Measurements from ENCODE around the gene C17orf107.

Gene C17orf107

DNA sequence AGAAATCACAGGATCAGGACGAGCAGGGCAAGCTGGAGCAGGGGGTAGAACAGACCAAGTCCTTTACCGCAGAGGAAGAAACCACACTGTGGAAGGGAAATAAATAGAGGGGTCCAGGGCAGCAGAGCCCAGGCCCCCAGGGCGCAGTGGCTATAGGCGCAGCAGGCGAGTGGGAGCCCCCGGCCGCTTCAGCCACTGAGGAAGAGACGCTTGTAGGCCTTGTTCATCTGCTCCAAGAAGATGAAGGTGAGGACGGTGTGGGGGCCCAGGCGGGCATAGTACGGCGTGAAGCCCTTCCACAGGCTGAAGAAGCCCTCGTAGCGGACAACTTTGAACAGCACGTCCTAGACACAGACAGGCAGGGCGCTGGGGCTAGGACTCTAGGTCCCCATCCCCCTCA, 38.2 kb downstream of the C17orf107 start:
- DNase-seq = no peak

DNA sequence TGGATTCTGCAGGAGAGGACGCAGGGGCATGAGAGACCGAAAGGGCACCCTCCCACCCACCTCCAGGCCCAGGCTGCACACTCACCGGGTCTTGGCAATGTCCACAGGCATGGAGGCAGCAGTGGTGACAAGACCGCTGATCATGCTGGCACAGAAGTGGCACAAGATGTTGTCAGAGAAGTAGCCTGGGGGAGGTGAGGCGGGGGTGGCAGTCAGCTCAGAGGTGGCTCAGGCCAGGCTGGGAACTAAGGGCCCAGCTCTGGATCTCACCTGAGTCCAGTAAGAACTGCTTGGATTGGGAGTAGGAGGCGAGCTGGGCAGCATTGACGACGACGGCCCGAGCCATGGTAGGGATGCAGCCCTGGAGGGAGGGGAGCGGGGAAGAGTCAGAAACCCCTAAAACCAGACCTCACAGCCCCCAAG, 38.7 kb downstream of the C17orf107 start:
- DNase-seq = no peak

DNA sequence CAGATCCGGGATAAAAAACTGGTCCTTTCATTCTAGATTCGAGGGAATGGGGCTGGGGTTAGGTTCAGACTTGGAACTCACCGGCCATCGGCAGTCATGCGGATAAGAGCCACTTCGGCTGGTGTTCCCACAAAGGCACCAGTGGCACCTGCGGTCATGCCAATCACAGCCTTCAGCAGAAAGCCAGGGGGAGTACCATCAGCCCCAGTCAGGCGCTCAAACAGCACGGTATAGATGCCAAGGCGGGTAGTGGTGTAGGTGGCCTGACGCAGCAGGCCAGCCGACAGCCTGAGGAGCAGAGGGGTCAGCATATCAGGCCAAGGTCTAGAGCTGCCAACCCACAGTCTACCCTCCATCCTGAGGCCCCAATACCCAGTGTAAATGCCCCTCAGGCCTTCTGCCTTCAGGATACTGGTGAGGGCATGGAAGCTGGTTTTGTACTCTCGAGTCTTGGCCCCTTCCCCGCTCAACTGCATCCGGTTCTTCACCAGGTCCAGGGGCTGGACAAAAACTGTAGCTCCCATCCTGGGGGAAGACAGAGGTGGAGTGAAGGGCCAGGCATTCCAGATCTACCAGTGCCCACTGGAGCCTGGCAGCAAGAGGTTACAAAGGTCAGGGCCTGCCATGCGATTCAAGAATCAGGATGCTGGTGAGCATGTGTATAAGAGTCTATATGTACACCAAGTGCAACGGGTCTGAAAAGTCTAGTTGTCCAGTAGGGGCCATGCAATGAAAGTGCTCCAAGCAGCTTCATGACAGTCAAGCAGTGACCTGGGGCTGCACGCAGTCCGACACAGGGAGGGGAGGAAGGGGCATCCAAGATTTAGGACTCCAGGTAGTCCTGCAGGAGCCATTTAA, 39.6 kb downstream of the C17orf107 start:
- no peak for DNase-seq

DNA sequence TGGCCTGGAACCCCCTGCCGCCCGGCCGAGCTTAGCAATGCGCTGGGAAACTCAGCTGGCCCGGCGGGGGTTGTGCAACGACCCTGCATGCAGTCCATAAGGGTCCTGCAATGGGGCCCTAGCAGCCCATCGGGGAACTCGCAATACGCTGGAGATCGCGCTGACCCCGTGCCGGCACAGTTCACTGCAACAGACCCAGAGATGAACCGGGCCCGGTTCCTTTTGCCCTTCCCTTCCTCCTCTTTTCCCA, 40.1 kb downstream of the C17orf107 start:
- no peak for DNase-seq

DNA sequence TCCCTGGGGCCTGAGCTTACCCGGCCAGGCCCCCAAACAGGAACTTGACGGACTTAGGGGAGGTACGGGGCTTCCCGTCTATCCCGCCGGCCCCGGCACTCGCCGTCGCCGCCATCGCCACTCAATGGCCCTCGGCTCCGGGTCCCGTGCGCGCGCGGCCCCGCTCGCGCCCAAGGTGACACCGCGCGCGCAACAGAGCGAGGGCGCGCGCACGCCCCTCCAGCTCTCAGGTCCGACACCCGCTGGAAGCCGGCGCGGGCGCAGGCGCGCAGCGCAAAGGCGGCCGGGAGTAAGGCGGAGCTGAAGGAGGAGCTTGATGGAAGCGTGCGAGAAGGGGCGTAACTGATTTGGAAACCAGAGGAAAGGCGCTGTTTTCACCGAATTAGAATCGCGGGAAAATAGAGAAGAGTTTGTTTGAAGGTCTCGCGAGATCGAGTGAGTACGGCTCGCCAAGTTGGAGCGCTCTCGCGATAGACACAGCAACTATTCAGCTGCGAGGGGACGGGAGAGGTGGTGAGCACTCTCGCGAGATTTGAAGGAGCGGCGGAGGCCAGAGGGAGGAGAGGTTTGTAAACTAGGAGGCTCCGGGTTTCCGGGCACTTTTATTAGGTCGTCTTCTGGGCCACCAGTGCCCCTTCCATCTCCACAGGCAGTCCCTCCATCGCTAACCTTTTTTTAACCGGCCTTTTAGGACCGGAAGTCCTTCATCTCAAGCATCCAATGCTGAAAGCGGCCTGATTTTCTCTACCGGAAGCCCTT, 40.6 kb downstream of the C17orf107 start, which contains the start of the genes RNF167 and SLC25A11:
Gene RNF167 (plus strand): TSS at position 473 of the 759 bp plus-strand sequence. CDS start 642 bp downstream, outside the sequence.
Gene SLC25A11 (minus strand): TSS at position 251 of the 759 bp plus-strand sequence. CDS start 136 bp downstream, at position 115.
- peak; percentile 98 to 99 for DNase-seq

- peak; percentile 28 to 40 for DNase-seq
These were observed 41.4 kb downstream of the C17orf107 start for GRCh38 chr17:4940555-4941318.

DNA sequence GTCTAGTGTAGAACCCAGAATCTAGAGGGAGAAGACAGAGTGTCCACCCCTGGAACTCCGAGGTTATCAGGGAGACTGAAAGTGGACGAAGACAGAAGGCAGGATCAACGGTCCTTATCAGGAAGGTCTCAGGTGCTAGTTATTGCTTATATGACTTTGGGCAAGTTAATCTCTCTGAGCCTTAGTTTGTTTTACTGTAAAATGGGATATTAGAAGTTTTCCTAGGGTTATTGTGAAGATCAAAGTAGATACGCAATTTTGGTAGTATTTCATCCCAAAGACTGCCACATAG, 41.9 kb downstream of the C17orf107 start:
- no peak for DNase-seq

GRCh38 chr17:4942760-4943508, 43.6 kb downstream of the C17orf107 start:
- no peak for DNase-seq

- peak; percentile 49 to 66 for DNase-seq
These were observed 44.8 kb downstream of the C17orf107 start for GRCh38 chr17:4944163-4944553.

GRCh38 chr17:4944554-4945175, 45.3 kb downstream of the C17orf107 start:
- DNase-seq = peak in 1 of 2 donors; percentile 28

DNA sequence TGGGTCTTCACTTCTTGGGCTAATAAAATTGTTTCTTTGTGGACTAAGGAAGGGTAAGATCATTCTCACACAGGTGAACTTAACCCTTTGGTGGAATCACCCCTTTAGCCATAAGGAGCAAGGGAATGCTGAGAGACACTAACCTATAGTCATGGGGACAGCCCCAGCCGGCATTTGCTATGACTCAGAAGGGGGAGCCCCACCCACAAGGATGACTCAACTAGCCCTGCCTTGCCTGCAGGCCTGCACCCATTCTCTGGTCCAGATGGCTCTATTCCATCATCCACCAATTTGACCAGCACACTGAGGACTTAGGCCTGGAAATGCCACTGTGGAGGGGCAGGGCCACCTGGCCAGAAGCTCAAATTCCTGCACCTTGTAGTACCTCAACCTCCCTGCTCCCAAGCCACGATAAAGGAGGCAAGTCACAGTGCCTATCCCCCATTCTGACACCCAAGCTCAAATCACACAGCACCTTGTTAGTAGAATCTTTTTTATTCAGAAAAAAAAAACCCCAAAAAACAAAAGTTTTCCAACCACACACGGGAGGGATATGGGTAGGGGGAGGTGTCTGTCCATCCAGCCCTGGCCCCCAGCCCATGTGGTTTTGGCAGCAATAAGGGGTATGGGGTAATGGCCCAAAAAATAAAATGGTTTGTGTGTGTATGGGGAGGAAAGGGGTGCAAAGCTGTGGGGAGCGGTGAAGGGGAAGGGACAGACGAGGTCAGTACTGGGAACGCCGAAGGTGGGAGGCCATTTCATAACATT, 46.0 kb downstream of the C17orf107 start:
- peak; percentile 75 to 80 for DNase-seq

DNA sequence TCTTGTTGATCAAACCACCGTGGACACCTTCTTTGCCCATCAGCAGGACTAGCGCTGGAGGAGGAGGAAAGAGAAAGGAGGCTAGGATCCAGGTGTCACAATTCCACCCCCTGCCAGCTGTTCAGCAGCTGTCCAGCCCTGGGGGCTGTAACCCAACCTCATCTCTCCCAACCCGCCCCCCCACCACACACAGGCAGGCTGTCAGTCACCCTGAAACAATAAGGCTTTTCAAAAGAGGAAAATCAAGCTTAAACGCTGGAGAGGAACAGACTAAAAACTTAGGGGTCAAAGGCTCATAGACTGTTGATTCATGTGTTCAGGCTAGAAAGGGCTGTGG, 46.6 kb downstream of the C17orf107 start:
- DNase-seq = no peak

- no peak for DNase-seq
These were observed 47.1 kb downstream of the C17orf107 start for GRCh38 chr17:4946312-4946976.

DNA sequence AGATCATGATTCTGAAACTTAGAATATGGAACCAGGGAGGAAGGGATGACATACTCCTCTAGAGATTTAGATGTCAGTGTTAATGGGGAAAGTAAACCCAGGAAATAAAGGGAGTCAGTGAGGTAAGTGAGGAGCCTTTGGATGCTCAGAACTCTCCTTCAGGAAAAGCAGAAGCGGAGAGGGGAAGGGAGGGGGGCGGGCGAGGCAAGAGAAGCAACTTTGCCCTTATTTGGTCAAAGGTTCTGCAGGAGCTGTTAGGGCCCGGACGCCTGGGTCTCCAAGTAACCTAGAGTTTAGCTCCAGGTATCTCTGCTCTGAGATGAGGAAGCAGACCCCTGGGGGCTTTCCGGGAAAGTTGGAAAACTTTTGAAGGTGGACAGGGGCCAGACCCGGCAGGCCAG, 47.7 kb downstream of the C17orf107 start:
- DNase-seq = no peak

DNA sequence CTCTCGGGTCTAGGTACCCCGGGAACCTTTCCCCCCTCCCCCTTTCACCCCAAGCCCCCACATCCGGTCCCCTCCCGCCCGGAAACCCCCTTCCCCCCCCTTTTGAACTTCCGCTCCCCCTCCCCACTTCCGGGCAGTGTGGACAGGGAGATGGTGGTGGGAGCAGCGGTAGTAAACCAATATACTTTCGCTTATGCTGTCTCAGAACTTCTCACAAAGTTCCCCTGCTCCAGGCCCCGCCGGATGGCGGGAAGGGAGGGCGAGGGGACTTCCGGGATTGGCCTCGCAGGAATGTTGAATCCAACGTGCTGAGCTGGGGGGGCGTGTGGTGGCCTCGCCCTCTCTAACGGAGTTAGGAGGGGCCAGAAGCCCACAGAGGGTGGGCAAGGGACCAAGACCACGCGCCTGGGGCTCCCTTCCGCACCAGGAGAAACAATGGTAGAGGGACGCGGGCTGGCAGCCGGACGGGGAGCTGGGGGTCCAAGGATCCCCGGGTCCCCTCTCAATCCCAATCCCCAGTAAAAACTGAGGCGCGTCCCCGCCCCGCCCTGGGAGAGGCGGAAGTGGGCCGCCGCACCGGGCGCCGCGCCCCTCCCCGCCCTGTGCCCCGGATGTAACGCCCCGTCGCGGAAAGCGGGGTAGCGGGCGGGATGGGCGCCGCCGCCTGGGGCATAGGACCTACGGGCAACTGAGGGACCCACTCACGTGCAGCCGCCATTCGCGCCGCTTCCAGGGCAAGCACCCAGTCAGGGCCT, 48.3 kb downstream of the C17orf107 start:
- peak; percentile 62 to 74 for DNase-seq

DNA sequence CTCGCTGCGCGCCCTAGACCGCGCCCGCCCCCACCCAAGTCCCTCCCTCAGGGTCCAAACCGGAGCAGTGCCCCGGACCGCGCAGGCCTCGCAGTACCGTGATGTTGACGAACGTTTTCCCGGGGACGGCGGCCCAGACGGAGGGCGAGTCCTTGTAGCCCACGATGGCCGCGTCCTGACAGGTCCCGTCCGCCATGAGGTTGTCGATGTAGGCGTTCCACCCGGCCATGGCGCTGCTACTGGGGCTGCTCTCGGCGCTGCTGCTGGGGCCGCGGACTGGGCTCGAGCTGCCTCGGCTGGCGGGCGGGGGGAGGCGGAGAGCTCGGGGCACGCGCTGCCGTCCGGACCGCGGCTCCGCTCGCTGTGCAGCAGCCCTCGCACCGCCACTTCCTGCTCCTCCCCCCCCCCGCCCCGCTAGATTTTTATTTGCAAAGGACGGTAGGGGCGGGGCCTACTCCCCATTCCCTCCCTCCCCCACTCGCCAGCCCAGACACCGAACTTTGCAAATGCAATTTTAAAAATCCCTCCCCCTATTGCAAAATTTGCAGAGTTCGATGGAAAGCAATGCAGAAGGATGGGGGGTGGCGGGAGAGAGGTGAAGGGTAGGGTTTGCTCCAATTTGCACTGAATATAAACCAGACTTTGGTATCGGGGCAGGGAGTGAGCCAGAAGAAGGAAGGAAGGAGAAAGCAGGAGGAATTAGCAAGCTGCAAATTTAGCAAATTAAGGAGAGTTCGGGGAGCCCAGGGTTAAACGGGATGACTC, 49.0 kb downstream of the C17orf107 start, which contains the start of gene PFN1:
Gene PFN1 (minus strand): TSS at position 365 of the 765 bp plus-strand sequence. CDS start 136 bp downstream, at position 229.
- DNase-seq = peak; percentile 92 to 93

DNA sequence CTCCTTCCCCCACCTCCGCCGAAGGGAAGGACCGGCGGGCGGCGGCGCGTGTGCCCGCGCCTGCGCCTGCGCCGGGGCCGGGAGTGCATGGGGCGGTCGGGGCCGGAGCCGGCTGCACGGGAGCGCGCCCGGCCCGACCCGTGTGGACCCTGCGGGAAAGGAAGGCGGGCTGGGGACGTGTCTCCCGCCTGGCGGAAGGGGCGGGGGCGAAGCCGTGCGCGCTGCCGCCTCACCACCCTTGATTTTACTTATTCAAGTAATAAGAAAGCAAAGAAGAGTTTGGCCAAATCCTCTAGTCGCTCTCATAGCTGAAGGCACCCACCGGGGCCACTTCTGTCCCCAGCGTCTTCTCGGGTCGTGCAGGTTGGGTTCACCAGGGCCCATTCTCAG, 49.6 kb downstream of the C17orf107 start:
- DNase-seq = peak; percentile 78 to 83

DNA sequence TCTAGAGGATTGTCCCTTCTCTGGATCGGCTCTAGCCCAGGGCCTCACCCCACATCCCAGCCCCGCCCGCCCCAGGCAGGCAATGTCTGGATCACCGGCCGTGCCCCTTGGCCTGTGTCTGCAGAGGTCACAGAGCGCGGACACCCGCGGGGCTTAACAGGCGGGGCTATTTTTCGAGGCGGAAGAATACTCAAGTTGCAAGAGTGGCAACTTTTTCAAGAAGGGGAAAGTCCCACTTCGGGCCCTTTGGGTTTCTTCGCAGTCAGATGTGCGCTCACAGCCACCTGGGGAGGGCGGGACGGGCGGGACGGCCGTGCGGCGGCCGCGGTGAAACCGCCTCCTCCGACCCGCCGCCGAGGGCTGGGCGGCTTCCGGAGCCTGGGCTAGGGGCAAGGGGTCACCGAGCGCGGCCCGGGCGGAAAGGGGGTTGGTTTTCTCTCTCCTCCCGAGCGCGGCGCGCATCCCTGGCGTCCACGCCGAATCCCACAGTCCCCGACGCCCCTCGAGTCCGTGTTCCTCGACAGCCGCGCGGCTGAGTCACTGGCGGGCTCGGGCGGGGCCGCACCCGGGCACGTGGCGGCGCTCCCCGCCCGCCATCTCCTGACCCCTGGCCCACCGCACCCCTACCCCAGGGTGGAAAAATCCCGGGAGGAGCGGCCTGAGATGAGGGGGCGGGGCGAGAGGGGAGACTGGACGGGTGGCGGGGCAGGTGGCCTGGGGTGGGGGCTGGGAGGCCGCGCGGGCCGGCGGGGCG, 50.2 kb downstream of the C17orf107 start:
- peak; percentile 85 to 86 for DNase-seq

Data from CD4-positive, alpha-beta T cell treated with Interleukin-1 beta for 1 hour (primary cell).